Pancreas (tissue), 10 donors: Measurements from ENCODE around the gene DOK4. TPM values are rescaled to one million over a fixed set of nuclear protein-coding genes. Genes with fewer than 3 reads are reported as not detected.
"Not testable (repeated sequence)": the region's sequence is repeated elsewhere in the genome, so short reads cannot be mapped to it uniquely, and the experiment has no call there.

Source experiments
- ATAC-seq, 4 donors: fragments of 200-7000 bp; cut with Tn5 transposase; one replicate each; pipeline versions ENCODE4 v1.8.0 to v1.9.1; 2020; ENCODE audit warnings: mild to moderate bottlenecking in 4 of 4, moderate library complexity in 4 of 4
- DNase-seq, 6 donors: peaks; one replicate each; pipeline ENCODE4 v3.0.0-alpha.2; 2020
- FAIRE-seq: peaks from 2 replicates; lab custom pipeline; 2012; peaks lifted over from hg19 to GRCh38; lab: Jason Lieb, UNC
- H3K27ac ChIP-seq, 4 donors: fragments of 200-600 bp; sonication (generic); 1 replicate in 3 of 4; 2 replicates in 1 of 4; pipeline versions ENCODE4 v1.5.0 to v1.8.0; 2020
- H3K27me3 ChIP-seq, 4 donors: fragments of 200-600 bp; one replicate each; pipeline ENCODE4 v1.8.0; 2021
- H3K36me3 ChIP-seq, 3 donors: fragments of 200-600 bp; sonication (generic) in 1 of 3; one replicate each; pipeline versions ENCODE4 v1.5.0 to v1.8.0; 2020 to 2021
- H3K4me1 ChIP-seq, 3 donors: fragments of 200-600 bp; one replicate each; pipeline ENCODE4 v1.8.0; 2021
- H3K4me3 ChIP-seq, 4 donors: fragments of 200-600 bp; sonication (generic) in 2 of 4; one replicate each; pipeline versions ENCODE4 v1.5.0 to v1.8.0; 2020 to 2021
- H3K9me3 ChIP-seq, 4 donors: fragments of 200-600 bp; one replicate each; pipeline ENCODE4 v1.8.0; 2021
- WGBS, 2 donors: extraction: QIAGEN DNeasy Blood & Tissue Kit; methylation state at CpG; one replicate each; pipeline ENCODE4 v1.1.7; 2013; 5-methylcytosine and 5-hydroxymethylcytosine counted together
- intact Hi-C, 3 donors: fragments of 100-400 bp; cut with DNase I; formaldehyde crosslinking; loops; one replicate each; pipeline versions ENCODE4 v1.11.1 to v1.14.2; 2022
- polyA plus RNA-seq, 2 donors: library from polyadenylated mRNA; stranded (reverse); fragments of 200-250 nt; gene quantifications; one replicate each; pipeline ENCODE4 v1.2.3, GENCODE V29; 2013
- total RNA-seq, 6 donors: library from RNA; stranded (reverse); fragmentation: NEBNext Ultra II Directional in 4 of 6; extraction: Animal tissue kit (Norgen Biotek cat#: 25700) in 4 of 6; gene quantifications; one replicate each; pipeline versions ENCODE4 v1.2.1 to v1.2.4, GENCODE V29; 2021 to 2023
- TF ChIP-seq, protein P1 (sequence below), 4 donors: fragments of 200-600 bp; sonication (generic) in 3 of 4; IDR thresholded peaks; one replicate each; pipeline versions ENCODE4 v1.5.0 to v1.8.0; 2021; ENCODE audit warnings: antibody characterized with exemption in 4 of 4
- donor health status: healthy with polysubstance abuse.
- donor health status: DM: no; HTN: no; CAD: no; lungs with moderate emphysema.
- donor health status: DM: no; HTN: no; CAD: no.
- donor health status: control.
- donor health status: control.
- donor health status: Bipolar disorder and iron deficiency.
- donor health status: DM: yes; HTN: yes; CAD: no.
- donor health status: DM: no; HTN: no; CAD: no.
- donor health status: DM: no; HTN: no; CAD: no.
- donor health status: DM: yes; HTN: yes; CAD: no.

DOK4 gene
- total and polyA plus RNA-seq, 8 donors = 9.2 to 26.4 (median 15.5) TPM

DNA sequence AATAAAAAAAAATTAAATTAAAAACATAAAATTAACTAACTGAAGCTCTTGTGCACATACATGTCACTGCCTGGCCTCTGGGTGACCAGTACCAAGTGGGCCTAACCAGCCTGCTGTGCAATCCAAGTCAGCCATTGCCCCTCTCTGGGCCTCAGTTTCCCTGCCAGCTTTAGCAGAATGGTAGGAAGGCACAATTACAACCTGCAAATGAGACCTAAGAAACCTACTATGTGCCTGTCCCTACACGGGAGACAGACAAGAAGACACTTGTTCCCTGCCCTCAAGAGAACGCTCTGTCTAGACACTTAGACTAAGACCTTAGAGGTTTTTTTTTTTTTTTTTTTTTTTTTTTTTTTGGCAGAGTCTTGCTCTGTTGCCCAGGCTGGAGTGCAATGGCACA lies 40.8 kb downstream of the DOK4 start:
- H3K4me1 ChIP-seq = peaks cover 0 to 22% (median 11%) of the 10 kb centered on the region in 3 donors
- TF ChIP-seq, protein P1, sequence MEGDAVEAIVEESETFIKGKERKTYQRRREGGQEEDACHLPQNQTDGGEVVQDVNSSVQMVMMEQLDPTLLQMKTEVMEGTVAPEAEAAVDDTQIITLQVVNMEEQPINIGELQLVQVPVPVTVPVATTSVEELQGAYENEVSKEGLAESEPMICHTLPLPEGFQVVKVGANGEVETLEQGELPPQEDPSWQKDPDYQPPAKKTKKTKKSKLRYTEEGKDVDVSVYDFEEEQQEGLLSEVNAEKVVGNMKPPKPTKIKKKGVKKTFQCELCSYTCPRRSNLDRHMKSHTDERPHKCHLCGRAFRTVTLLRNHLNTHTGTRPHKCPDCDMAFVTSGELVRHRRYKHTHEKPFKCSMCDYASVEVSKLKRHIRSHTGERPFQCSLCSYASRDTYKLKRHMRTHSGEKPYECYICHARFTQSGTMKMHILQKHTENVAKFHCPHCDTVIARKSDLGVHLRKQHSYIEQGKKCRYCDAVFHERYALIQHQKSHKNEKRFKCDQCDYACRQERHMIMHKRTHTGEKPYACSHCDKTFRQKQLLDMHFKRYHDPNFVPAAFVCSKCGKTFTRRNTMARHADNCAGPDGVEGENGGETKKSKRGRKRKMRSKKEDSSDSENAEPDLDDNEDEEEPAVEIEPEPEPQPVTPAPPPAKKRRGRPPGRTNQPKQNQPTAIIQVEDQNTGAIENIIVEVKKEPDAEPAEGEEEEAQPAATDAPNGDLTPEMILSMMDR (IDR thresholded peaks at IDR 0.05) = no peak
- WGBS, 2 donors = 94 to 97% methylated on average over 2 of the region's 2 CpGs
- no peaks in the 10 kb centered on the region for H3K27me3 ChIP-seq
- H3K9me3 ChIP-seq = no peaks in the 10 kb centered on the region
- intact Hi-C loops = no loop called here
- DNase-seq = no peak
- no peaks in the 10 kb centered on the region for H3K36me3 ChIP-seq
- FAIRE-seq = no peak
- no peak overlapping the region for H3K4me3 ChIP-seq
- H3K27ac ChIP-seq = no peak overlapping the region
- ATAC-seq = no peak

DNA sequence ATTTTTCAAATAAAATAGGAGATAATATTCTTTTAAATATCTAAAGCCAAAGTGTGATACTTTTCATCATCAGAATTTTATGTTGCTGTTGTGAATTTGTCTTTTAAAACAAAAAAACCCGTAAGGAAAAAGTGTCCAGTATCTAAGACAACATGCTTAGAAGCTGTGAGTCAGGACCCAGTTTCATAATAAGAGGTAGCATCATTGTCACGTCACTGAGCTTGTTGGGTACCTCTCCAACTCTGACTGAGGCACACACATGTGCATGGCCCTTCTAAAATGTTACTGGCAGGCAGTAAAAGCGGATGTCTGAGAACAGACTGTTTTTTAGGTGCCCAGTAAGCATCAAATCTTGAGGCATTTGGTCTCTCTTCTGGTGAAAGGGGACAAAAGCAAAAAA lies 41.6 kb downstream of the DOK4 start:
- TF ChIP-seq, protein P1 (IDR thresholded peaks at IDR 0.05) = no peak
- 83 to 84% methylated on average over 3 of the region's 3 CpGs for WGBS, 2 donors
- H3K4me3 ChIP-seq = no peak overlapping the region
- no peak overlapping the region for H3K27ac ChIP-seq
- FAIRE-seq (no peak), ATAC-seq (no peak), DNase-seq (no peak)
- no peaks in the 10 kb centered on the region for H3K9me3 ChIP-seq
- H3K4me1 ChIP-seq = peaks cover 0 to 21% (median 11%) of the 10 kb centered on the region in 3 donors
- intact Hi-C loops = no loop called here
- H3K27me3 ChIP-seq = no peaks in the 10 kb centered on the region
- no peaks in the 10 kb centered on the region for H3K36me3 ChIP-seq

DNA sequence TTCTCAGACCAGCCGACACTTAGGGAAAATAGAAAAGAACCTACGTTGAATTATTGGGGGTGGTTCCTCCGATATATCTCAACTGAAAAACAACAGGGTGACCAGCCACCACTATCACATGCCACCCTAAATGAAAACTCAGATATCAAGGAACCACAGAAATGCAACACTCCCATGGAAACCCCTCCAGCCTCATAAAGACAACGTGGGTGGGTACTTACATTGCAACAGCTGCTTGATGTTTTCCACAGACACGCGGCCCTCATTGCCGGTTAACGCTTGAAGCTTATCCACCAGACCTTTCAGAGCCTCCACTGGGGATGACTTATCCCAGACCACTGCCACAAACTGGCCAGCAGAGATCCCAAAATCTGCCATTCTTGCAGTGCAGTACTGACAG lies 45.7 kb downstream of the DOK4 start:
- 74 to 97% methylated on average over 8 of the region's 8 CpGs for WGBS, 2 donors
- ATAC-seq, H3K4me1 ChIP-seq, H3K27me3 ChIP-seq, H3K27ac ChIP-seq, H3K4me3 ChIP-seq, DNase-seq, H3K9me3 ChIP-seq, FAIRE-seq, intact Hi-C loops: not testable (repeated sequence)
- H3K36me3 ChIP-seq = peaks cover 0 to 19% (median 4%) of the 10 kb centered on the region in 3 donors

DNA sequence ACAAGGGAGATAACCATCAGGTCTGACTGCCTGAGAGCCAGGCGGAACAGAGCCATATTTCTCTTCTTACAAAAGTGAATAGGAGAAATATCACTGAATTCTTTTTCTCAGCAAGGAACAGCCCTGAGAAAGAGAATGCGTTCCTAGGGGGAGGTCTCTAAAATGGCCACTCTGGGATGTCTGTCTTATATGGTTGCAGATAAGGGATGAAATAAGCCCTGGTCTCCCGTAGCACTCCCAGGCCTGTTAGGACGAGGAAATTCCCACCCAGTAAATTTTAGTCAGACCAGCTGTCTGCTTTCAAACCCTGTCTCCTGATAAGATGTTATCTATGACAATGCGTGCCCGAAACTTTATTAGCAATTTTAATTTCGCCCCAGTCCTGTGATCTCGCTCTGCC lies 46.3 kb downstream of the DOK4 start:
- ATAC-seq, H3K27me3 ChIP-seq, DNase-seq, H3K9me3 ChIP-seq, FAIRE-seq, H3K4me1 ChIP-seq, H3K4me3 ChIP-seq, intact Hi-C loops, H3K27ac ChIP-seq: not testable (repeated sequence)
- WGBS, 2 donors = 97 to 99% methylated on average over 8 of the region's 8 CpGs
- H3K36me3 ChIP-seq = peaks cover 0 to 19% (median 8%) of the 10 kb centered on the region in 3 donors

DNA sequence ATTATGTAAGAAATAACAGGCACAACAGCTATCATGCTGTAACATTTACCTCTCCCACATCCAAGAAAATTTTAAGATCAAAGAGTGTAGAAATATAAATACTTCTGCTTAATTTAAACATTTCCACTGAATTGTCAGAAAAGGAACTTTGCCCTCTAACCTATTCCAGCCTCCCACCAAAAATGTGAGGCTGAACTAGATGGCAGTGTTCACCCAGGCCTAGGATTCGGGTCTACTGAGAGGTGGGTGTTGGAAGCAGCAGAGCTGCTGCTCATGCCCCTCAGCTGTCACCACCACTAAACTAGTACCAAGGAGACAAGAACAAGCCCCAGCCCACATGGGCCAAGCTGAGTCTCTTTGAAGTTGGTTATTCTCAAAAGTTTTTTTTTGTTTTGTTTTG lies 50.5 kb downstream of the DOK4 start:
- WGBS, 2 donors = 91 to 100% methylated on average over 1 of the region's 1 CpG
- Histone ChIP-seq H3K27ac (no peak overlapping the region), H3K9me3 (no peaks in the 10 kb centered on the region), H3K4me3 (no peak overlapping the region), H3K4me1 (no peaks in the 10 kb centered on the region), H3K27me3 (no peaks in the 10 kb centered on the region), H3K36me3 (peaks cover 0 to 30% (median 12%) of the 10 kb centered on the region in 3 donors)
- FAIRE-seq (no peak), DNase-seq (no peak), ATAC-seq (no peak)
- TF ChIP-seq, protein P1 (IDR thresholded peaks at IDR 0.05) = no peak
- intact Hi-C loops = no loop called here

DNA sequence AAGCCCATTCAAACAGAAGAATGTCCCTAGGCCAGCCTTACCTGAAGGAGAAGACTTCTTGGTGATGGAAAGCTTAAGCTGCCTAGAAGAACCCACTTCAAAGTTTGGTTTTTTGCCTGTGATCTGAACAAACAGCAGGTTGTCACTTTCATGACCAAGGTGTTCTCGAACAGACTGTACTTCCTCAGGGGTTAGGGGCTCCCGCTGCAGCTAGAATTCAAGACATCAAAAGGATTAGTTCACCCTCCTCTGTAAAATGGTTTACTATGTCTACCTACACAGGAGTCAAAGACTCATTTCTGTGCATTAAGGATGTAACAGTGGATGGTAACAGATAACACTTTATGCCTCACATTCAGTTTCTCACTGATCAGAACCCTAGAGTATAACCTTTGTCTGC lies 52.3 kb downstream of the DOK4 start:
- ATAC-seq (no peak), DNase-seq (no peak), FAIRE-seq (no peak)
- H3K27me3 ChIP-seq = no peaks in the 10 kb centered on the region
- H3K4me1 ChIP-seq = no peaks in the 10 kb centered on the region
- H3K36me3 ChIP-seq = peaks cover 0 to 38% (median 20%) of the 10 kb centered on the region in 3 donors
- intact Hi-C loops = no loop called here
- no peaks in the 10 kb centered on the region for H3K9me3 ChIP-seq
- TF ChIP-seq, protein P1 (IDR thresholded peaks at IDR 0.05) = no peak
- 96 to 100% methylated on average over 2 of the region's 2 CpGs for WGBS, 2 donors
- H3K4me3 ChIP-seq = no peak overlapping the region
- H3K27ac ChIP-seq = no peak overlapping the region
